ENCODE measurements around the gene VANGL1.

Gene VANGL1

DNA sequence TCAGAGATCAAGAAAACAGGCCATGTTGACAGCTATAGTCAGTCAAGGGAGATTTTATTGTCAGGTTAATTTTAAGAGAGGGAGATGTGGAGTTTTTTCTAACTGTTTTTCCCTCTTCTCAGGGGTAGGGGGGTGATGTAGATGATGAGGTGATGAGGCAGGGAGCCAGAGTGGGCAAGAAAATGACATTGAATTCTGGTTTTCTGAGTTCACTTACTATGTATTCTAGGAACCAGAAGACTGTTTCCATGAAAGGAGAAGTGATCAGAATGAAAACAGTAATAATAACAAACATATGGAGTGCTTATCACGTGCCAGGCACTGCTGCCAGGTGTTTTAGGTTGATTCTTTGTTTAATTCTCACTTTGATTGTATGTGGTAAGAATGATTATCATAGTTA, 86.6 kb downstream of the VANGL1 start:
- DNase-seq (ENCODE audit: extremely low read depth in 1 of 2, low read depth in 1 of 2): no peak

GRCh38 chr1:115729756-115730155, 88.0 kb downstream of the VANGL1 start:
- no peak for DNase-seq (ENCODE audit: extremely low read depth in 1 of 2, low read depth in 1 of 2)

DNA sequence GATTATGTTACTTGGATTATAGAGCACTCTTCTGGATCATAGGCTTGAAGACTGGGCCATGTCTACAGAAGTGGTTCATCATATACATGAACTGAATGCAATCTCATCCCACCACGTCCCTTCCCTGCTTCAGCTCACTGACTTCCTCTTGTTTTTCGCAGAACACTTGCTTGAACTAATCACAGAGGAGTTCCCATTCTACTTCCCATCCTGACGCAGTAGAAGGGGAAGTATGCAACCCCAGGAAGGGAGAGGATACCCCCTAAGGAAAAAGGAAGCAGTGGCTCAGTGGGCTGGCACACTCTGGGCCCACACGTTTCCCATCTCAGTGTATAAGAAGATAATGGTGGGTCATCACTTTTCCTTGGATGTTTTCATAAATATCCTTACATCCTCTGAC, 90.5 kb downstream of the VANGL1 start:
- no peak for DNase-seq (ENCODE audit: extremely low read depth in 1 of 2, low read depth in 1 of 2)

DNA sequence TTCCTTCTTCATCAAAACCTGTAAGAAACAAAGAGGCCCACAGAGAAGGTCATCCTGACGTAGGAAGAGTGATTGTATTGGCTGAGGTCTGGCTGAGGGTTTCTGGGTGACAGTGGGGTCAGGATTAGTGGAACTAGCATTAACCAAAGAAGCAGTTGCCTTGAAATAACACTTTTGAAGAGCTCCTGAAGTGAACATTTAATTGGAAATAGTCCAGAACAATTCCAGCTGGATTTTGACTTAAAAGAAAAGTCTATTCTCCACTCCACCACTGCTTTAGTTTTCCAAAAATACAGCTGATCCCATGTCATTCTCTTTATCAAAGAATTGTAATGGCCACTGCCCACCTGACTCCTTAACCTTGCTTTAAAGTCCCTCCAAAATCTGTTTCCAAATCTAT, 99.0 kb downstream of the VANGL1 start:
- DNase-seq (ENCODE audit: extremely low read depth in 1 of 2, low read depth in 1 of 2): no peak

DNA sequence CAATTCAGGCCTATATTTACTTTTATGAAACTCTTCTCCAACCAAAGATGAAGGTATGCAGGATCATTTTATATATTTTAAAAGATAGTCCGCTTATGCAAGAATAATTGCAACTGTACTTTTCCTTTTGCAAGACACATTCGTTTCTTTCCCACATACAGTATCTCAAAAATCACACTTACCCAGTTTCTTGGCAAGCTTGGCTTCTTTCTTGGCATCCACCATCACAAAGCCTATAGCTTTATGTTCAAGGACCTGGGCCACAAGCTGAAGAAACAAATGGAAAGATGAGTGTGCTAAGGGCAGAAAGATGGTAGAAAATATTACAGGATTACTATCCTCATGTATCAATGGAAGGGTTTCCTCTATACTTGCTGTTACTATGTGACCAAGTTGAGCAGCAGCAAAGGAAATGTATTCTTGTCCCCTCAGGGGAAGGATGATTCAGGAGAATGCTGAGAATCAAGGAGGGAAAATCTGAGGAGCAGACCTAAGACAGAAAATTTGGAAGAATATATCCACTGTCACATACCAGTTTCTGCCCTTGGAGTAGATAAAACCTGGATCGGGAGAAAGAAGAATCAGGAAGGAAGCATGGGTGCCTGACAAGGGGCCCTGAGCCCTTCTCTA, 103.0 kb downstream of the VANGL1 start:
- no peak for DNase-seq (ENCODE audit: extremely low read depth in 1 of 2, low read depth in 1 of 2)

DNA sequence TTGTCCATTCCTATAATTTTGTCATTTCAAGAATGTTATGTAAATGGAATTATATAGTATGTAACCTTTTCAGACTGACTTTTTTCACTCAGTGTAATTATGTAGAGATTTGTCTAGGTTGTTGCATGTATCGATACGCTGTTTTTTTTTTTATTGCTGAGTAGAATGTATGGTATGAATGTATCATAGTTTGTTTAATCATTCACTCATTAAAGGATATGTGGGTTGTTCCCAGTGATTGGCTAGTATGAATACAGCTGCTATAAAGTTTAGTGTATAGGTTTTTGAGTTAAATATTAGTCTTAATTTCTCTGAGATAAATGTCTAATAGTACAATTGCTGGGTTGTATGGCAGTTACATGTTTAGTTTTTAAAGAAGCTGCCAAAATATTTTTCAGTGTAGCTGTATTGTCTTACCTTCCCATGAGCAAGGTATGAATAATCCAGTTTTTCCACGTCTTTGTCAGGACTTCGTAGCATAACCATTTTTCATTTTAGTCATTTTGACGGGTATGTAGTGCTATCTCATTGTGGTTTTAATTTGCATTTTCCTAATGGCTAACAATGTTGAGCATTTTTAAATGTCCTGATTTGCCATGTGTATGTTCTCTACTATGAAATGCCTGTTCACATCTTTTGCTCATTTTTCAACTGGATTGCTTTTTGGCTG, 104.4 kb downstream of the VANGL1 start:
- no peak for DNase-seq (ENCODE audit: extremely low read depth in 1 of 2, low read depth in 1 of 2)
